Esophagus squamous epithelium (tissue), 5 donors: Measurements from ENCODE around the gene ESRRA. TPM values are rescaled to one million over a fixed set of nuclear protein-coding genes. Genes with fewer than 3 reads are reported as not detected.

Experiments
- DNase-seq: peaks from one replicate; lab custom pipeline; 2025; lab: John Stamatoyannopoulos, UW
- H3K27ac ChIP-seq, 4 donors: fragments of 200-600 bp; sonication (generic); one replicate each; pipeline ENCODE4 v1.5.1; 2016 to 2019; ENCODE audit warnings: mild to moderate bottlenecking in 1 of 4
- H3K27me3 ChIP-seq, 4 donors: fragments of 200-600 bp; sonication (generic); 1 replicate in 3 of 4; 2 replicates in 1 of 4; pipeline versions ENCODE4 v1.5.1 to v1.6.0; 2017 to 2021; ENCODE audit warnings: antibody characterized with exemption in 1 of 4
- H3K36me3 ChIP-seq, 3 donors: fragments of 200-600 bp; sonication (generic); one replicate each; pipeline ENCODE4 v1.5.1; 2016 to 2019
- H3K4me1 ChIP-seq, 3 donors: fragments of 200-600 bp; sonication (generic); one replicate each; pipeline ENCODE4 v1.5.1; 2017 to 2019
- H3K4me3 ChIP-seq, 4 donors: fragments of 200-600 bp; sonication (generic); 1 replicate in 3 of 4; 2 replicates in 1 of 4; pipeline ENCODE4 v1.5.1; 2016 to 2019; ENCODE audit warnings: mild to moderate bottlenecking in 2 of 4, moderate library complexity in 1 of 4
- H3K9me3 ChIP-seq, 3 donors: fragments of 200-600 bp; sonication (generic); one replicate each; pipeline ENCODE4 v1.5.1; 2016 to 2019
- POLR2A ChIP-seq, 4 donors: fragments of 450-650 bp; IDR thresholded peaks; one replicate each; pipeline ENCODE4 v1.6.1; 2017; ENCODE audit warnings: antibody characterized with exemption in 4 of 4, mild to moderate bottlenecking in 4 of 4, moderate library complexity in 3 of 4
- WGBS, 2 donors: methylation state at CpG; one replicate each; pipeline ENCODE4 v1.1.5; 2018; 5-methylcytosine and 5-hydroxymethylcytosine counted together
- intact Hi-C: fragments of 100-400 bp; cut with DNase I; formaldehyde crosslinking; loops from one replicate; pipeline ENCODE4 v1.15.0; 2022
- total RNA-seq, 4 donors: library from RNA; depleted of rRNA; stranded (reverse); fragments of >200 nt; gene quantifications; one replicate each; pipeline ENCODE4 v1.1.0, GENCODE V29; 2016
- TF ChIP-seq, protein P1 (sequence below), 6 experiments: fragments of 450-650 bp in 4 of 6; fragments of 200-600 bp in 2 of 6; sonication (generic) in 2 of 6; IDR thresholded peaks; one replicate each; pipeline ENCODE4 v1.5.1; 2016 to 2019; ENCODE audit warnings: antibody characterized with exemption in 6 of 6, mild to moderate bottlenecking in 4 of 6, moderate library complexity in 4 of 6
- donor health status: DM: yes; HTN: yes; CAD: no.

ESRRA gene
- total RNA-seq, 4 donors from 2014 or later, result 81.9 to 131 (median 99.7) TPM

DNA sequence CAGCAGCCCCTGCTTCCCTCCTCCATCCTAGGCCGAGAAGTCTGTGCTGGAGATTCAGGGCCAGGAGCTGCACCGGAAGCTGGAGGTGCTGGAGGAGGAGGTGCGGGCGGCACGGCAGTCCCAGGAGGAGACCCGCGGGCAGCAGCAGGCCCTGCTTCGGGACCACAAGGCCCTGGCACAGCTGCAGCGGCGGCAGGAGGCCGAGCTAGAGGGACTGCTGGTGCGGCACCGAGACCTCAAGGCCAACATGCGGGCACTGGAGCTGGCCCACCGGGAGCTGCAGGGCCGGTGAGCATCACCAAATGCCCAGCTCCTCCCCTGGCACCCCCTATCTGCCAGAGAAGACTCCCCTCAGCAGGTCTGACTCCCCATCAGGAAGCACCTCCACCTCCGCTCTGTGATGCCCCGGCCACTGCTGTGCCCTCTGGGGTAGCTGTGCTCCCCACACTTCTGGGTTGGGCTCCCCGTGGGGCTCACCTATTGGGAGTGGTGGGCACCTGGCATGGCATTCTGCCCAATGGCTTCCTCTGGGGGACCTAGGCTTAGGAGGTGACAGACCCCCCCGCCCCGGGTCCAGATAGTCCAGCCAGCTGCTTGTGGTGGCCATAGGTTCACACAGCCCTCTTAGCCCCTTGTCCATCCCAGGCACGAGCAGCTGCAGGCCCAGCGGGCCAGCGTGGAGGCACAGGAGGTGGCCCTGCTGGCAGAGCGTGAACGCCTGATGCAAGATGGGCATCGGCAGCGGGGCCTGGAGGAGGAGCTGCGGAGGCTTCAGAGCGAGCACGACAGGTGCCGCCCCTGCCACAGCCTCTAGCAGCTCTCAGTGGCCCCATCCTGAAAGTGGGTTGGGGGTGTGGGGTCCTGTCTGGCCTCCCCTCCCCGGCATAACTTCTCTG, 47.0 kb downstream of the ESRRA start:
- Histone ChIP-seq H3K36me3 (no peaks in the 10 kb centered on the region), H3K4me1 (peaks cover 15 to 36% (median 25%) of the 10 kb centered on the region in 3 donors), H3K9me3 (no peaks in the 10 kb centered on the region), H3K4me3 (no peak overlapping the region), H3K27ac (no peak overlapping the region), H3K27me3 (no peaks in the 10 kb centered on the region)
- intact Hi-C loops, result no loop called here
- 98% methylated on average over 7 of the region's 33 CpGs; no CpG with 5 or more reads in 1 of the 2 donors for WGBS, 2 donors
- TF ChIP-seq POLR2A (IDR thresholded peaks at IDR 0.05), result no peak
- TF ChIP-seq, protein P1, sequence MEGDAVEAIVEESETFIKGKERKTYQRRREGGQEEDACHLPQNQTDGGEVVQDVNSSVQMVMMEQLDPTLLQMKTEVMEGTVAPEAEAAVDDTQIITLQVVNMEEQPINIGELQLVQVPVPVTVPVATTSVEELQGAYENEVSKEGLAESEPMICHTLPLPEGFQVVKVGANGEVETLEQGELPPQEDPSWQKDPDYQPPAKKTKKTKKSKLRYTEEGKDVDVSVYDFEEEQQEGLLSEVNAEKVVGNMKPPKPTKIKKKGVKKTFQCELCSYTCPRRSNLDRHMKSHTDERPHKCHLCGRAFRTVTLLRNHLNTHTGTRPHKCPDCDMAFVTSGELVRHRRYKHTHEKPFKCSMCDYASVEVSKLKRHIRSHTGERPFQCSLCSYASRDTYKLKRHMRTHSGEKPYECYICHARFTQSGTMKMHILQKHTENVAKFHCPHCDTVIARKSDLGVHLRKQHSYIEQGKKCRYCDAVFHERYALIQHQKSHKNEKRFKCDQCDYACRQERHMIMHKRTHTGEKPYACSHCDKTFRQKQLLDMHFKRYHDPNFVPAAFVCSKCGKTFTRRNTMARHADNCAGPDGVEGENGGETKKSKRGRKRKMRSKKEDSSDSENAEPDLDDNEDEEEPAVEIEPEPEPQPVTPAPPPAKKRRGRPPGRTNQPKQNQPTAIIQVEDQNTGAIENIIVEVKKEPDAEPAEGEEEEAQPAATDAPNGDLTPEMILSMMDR (IDR thresholded peaks at IDR 0.05), result no peak
- DNase-seq, result no peak

DNA sequence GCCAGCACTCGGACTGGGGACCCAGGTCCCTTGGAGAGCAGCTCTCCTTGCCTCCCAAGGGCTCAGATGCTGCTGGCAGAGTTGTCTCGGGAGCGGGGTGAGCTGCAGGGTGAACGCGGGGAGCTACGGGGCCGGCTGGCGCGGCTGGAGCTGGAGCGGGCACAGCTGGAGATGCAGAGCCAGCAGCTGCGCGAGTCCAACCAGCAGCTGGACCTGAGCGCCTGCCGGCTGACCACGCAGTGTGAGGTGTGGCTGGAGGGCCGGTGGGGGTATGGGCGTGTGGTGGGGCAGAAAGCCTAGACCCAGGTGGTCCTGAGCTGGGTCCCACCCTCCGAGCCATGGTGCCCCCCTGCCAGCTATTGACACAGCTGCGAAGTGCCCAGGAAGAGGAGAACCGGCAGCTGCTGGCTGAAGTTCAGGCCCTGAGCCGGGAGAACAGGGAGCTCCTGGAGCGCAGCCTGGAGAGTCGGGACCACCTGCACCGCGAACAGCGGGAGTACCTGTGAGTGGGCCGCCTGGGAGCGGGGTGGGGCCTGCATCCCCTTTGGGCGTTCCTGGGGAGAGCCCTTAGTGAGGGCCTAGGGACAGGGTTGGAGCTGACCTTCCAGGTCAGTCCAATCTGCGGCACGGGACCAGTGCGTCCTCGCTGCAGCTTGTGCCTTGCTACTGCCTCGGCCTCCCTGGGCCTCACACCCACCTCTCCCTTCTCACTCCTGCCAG, 47.8 kb downstream of the ESRRA start:
- 74 to 90% methylated on average over 6 to 7 of the region's 34 CpGs for WGBS, 2 donors
- Histone ChIP-seq H3K36me3 (no peaks in the 10 kb centered on the region), H3K27ac (no peak overlapping the region), H3K27me3 (no peaks in the 10 kb centered on the region), H3K4me3 (no peak overlapping the region), H3K9me3 (no peaks in the 10 kb centered on the region), H3K4me1 (peaks cover 20 to 36% (median 26%) of the 10 kb centered on the region in 3 donors)
- no peak for DNase-seq
- no peak for TF ChIP-seq POLR2A (IDR thresholded peaks at IDR 0.05)
- TF ChIP-seq, protein P1 (IDR thresholded peaks at IDR 0.05), result no peak
- intact Hi-C loops, result no loop called here

DNA sequence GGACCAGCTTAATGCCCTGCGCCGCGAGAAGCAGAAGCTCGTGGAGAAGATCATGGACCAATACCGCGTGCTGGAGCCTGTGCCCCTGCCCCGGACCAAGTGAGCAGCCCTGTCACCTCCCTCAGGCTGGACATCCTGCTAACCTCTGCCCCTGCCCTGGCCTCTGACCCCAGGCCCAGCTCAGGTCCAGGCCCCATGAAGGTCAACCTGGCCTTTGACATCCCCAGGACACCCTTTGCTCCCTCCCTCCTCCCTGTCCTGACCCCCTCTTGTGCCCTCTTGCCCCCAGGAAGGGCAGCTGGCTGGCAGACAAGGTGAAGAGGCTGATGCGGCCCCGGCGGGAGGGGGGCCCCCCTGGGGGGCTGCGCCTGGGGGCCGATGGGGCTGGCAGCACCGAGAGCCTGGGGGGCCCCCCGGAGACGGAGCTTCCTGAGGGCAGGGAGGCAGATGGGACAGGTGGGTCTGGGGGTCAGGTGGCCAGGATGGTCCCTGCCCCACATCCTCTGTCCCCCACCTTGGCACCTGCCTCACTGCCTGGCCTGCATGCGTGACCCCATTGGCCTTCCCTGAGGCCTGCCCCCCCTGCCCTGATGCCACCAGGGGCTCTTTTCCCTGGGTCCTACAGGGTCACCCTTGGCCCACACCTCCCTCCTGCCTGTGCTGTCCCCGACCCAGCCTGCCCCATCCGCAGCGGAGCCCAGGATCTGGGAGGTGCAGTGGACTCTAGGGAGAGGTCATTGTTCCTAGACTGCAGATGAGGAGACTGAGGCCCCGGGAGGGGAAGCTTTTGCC, 48.6 kb downstream of the ESRRA start:
- 73 to 85% methylated on average over 2 to 7 of the region's 20 CpGs for WGBS, 2 donors
- H3K27ac ChIP-seq, result no peak overlapping the region
- H3K27me3 ChIP-seq, result no peaks in the 10 kb centered on the region
- DNase-seq, result no peak
- H3K4me1 ChIP-seq, result peaks cover 19 to 36% (median 25%) of the 10 kb centered on the region in 3 donors
- H3K36me3 ChIP-seq, result no peaks in the 10 kb centered on the region
- no peaks in the 10 kb centered on the region for H3K9me3 ChIP-seq
- intact Hi-C loops, result no loop called here
- no peak for TF ChIP-seq POLR2A (IDR thresholded peaks at IDR 0.05)
- TF ChIP-seq, protein P1 (IDR thresholded peaks at IDR 0.05), result no peak
- no peak overlapping the region for H3K4me3 ChIP-seq

DNA sequence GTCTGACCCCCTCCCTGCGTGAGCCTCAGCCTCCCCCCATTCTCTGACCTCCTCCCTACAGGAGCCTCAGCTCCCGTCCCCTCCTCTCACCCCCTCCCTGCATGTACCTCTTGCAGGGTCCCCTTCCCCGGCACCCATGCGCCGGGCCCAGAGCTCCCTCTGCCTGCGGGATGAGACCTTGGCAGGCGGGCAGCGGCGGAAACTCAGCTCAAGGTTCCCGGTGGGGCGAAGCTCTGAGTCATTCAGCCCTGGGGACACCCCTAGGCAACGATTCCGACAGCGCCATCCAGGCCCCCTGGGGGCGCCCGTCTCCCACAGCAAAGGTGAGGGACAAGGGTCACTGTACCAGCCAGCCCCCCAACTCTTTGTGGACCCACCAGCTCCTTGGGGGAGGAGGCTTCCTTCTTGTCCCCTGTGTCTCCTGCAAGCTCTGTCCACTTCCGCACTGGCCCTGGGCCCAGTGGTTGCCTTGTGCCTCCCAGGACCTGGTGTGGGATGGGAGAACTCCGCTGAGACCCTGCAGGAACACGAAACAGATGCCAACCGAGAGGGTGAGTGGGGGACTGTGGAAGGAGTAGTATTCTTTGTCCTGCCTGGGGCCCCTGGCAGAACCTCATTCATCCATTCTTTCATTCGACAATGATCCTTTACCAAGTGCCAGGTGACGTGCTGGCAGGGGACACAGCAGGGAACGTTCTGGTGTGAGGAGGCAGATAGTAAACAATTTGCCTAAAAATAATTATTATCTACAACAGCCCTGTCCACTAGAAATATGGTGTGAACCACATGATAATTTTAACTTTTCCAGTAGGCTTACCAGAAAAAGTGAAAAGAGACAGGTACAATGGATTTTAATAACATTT, 50.0 kb downstream of the ESRRA start:
- peak overlapping the region; percentile 34 to 60 (median 43) for H3K27ac ChIP-seq
- 18 to 21% methylated on average over 7 of the region's 23 CpGs for WGBS, 2 donors

More for the DNA sequence above, 50.0 kb downstream of the ESRRA start:
- no peak for DNase-seq
- Histone ChIP-seq H3K4me3 (peak overlapping the region in 3 of 4 donors; percentile 12 to 52 (median 24)), H3K9me3 (no peaks in the 10 kb centered on the region), H3K4me1 (peaks cover 25 to 40% (median 31%) of the 10 kb centered on the region in 3 donors), H3K36me3 (peaks cover 0 to 3% (median 0%) of the 10 kb centered on the region in 3 donors), H3K27me3 (no peaks in the 10 kb centered on the region)
- TF ChIP-seq, protein P1 (IDR thresholded peaks at IDR 0.05), result peak; percentile 23 to 88 (median 70)
- TF ChIP-seq POLR2A (IDR thresholded peaks at IDR 0.05), result no peak
- intact Hi-C loops, result no loop called here
